Heart right ventricle (tissue), 16 donors: ENCODE data around the gene ABLIM2. TPM values are rescaled to one million over a fixed set of nuclear protein-coding genes. Genes with fewer than 3 reads are reported as not detected.

Experiments used
- ATAC-seq, 8 donors: fragments of 200-7000 bp; cut with Tn5 transposase; one replicate each; pipeline ENCODE4 v1.9.1; 2020; ENCODE audit warnings: mild to moderate bottlenecking in 8 of 8, moderate library complexity in 8 of 8, moderate number of reproducible peaks in 1 of 8
- DNase-seq, 2 donors: peaks; one replicate each; pipeline ENCODE4 v3.0.0-alpha.2; 2020
- H3K27ac ChIP-seq, 10 donors: fragments of 200-600 bp; sonication (generic) in 2 of 10; one replicate each; pipeline versions ENCODE4 v1.5.0 to v1.8.0; 2020 to 2022; ENCODE audit warnings: mild to moderate bottlenecking in 3 of 10
- H3K27me3 ChIP-seq, 7 donors: fragments of 200-600 bp; one replicate each; pipeline ENCODE4 v1.8.0; 2021 to 2022; ENCODE audit warnings: mild to moderate bottlenecking in 2 of 7
- H3K36me3 ChIP-seq, 9 donors: fragments of 200-600 bp; sonication (generic) in 1 of 9; one replicate each; pipeline versions ENCODE4 v1.5.0 to v1.8.0; 2020 to 2022; ENCODE audit warnings: mild to moderate bottlenecking in 2 of 9
- H3K4me1 ChIP-seq, 9 donors: fragments of 200-600 bp; sonication (generic) in 1 of 9; one replicate each; pipeline versions ENCODE4 v1.5.0 to v1.8.0; 2020 to 2022; ENCODE audit warnings: mild to moderate bottlenecking in 4 of 9
- H3K4me3 ChIP-seq, 10 donors: fragments of 200-600 bp; sonication (generic) in 2 of 10; one replicate each; pipeline versions ENCODE4 v1.5.0 to v1.8.0; 2020 to 2022; ENCODE audit warnings: mild to moderate bottlenecking in 7 of 10, moderate library complexity in 2 of 10
- H3K9me3 ChIP-seq, 11 donors: fragments of 200-600 bp in 10 of 11; sonication (generic) in 2 of 11; one replicate each; pipeline versions ENCODE4 v1.5.0 to v1.8.0; 2013 to 2022; ENCODE audit warnings: mild to moderate bottlenecking in 2 of 11, control low read depth in 1 of 11, moderate library complexity in 1 of 11
- CTCF ChIP-seq, 9 donors: fragments of 200-600 bp; sonication (generic) in 2 of 9; IDR thresholded peaks; one replicate each; pipeline versions ENCODE4 v1.5.0 to v1.8.0; 2021 to 2022; ENCODE audit warnings: antibody characterized with exemption in 9 of 9, mild to moderate bottlenecking in 5 of 9, moderate library complexity in 1 of 9
- WGBS, 2 donors: extraction: QIAGEN DNeasy Blood & Tissue Kit; methylation state at CpG; one replicate each; pipeline ENCODE4 v1.1.7; 2013; ENCODE audit warnings: inconsistent platforms in 1 of 2; 5-methylcytosine and 5-hydroxymethylcytosine counted together
- intact Hi-C, 10 donors: fragments of 100-400 bp; cut with DNase I; formaldehyde crosslinking; loops; one replicate each; pipeline versions ENCODE4 v1.11.1 to v1.14.2; 2022
- polyA plus RNA-seq, 2 donors: library from polyadenylated mRNA; stranded (reverse); fragments of 200-250 nt; gene quantifications; one replicate each; pipeline ENCODE4 v1.2.3, GENCODE V29; 2013
- total RNA-seq, 10 donors: library from RNA; stranded (reverse); fragmentation: NEBNext Ultra II Directional in 3 of 10; extraction: Animal tissue kit (Norgen Biotek cat#: 25700) in 3 of 10; gene quantifications; one replicate each; pipeline versions ENCODE4 v1.2.1 to v1.2.4, GENCODE V29; 2021 to 2023
- donor health status: Arrhythmogenic right ventricular cardiomyopathy.
- donor health status: ischemic (EF 13 %, LVEDD 7.1; RV severe dilation, severe dysfunction).
- donor health status: healthy with polysubstance abuse.
- donor health status: DM: no; HTN: yes; CAD: no.
- donor health status: DM: no; HTN: no; CAD: no.
- donor health status: ischemic (EF 25% LVEDD 6.9; RV normal size, moderate dysfunction).
- donor health status: ischemic (EF 25% LVEDD 5.7; RV mildly dilated, moderate dysfunction).
- donor health status: healthy.
- donor health status: DM: yes; HTN: yes; CAD: no.
- donor health status: Ischemic cardiomyopathy.
- donor health status: ischemic (EF 35%, LVEDD 5.7; RV mildly dilated, moderate dysfunction).
- donor health status: nonischemic (EF 11% LVEDD 7.7; RV severe dilation, severe dysfunction).
- donor health status: DM: yes; HTN: yes; CAD: no.
- donor health status: PGD.
- donor health status: ischemic (EF 29% LVEDD 5.4; RV normal size, mild dysfunction).
- donor health status: nonischemic (EF 23%, LVEDD 6.1; RV moderate dilation, normal function).

The ABLIM2 gene
- total and polyA plus RNA-seq, 12 donors = 7.2 to 27.8 (median 17.6) TPM

- no peak for TF ChIP-seq CTCF (IDR thresholded peaks at IDR 0.05)
- intact Hi-C loops = loop anchor here in 1 of 10 donors (10.0 kb wide), 1 partner anchor 72 kb away; no protein-coding TSS in a partner anchor
- peaks cover 2 to 15% (median 8%) of the 10 kb centered on the region in 9 donors for H3K4me1 ChIP-seq
- WGBS, 2 donors = 93 to 96% methylated on average over 29 of the region's 29 CpGs
- H3K4me3 ChIP-seq = no peak overlapping the region
- H3K27ac ChIP-seq = no peak overlapping the region
- peak in 1 of 2 donors; percentile 6 for DNase-seq
- ATAC-seq = no peak
- no peaks in the 10 kb centered on the region for H3K36me3 ChIP-seq
- no peaks in the 10 kb centered on the region for H3K9me3 ChIP-seq
- H3K27me3 ChIP-seq = no peaks in the 10 kb centered on the region
Measured at GRCh38 chr4:8127051-8127826, 31.4 kb downstream of the ABLIM2 start.

GRCh38 chr4:8126523-8126922 is 32.1 kb downstream of the ABLIM2 start:
- TF ChIP-seq CTCF (IDR thresholded peaks at IDR 0.05) = no peak
- Histone ChIP-seq H3K27ac (no peak overlapping the region), H3K4me3 (no peak overlapping the region), H3K36me3 (no peaks in the 10 kb centered on the region), H3K27me3 (no peaks in the 10 kb centered on the region), H3K4me1 (peaks cover 2 to 15% (median 8%) of the 10 kb centered on the region in 9 donors), H3K9me3 (no peaks in the 10 kb centered on the region)
- intact Hi-C loops = loop anchor here in 1 of 10 donors (10.0 kb wide), 1 partner anchor 72 kb away; no protein-coding TSS in a partner anchor
- DNase-seq (peak in 1 of 2 donors; percentile 1), ATAC-seq (no peak)
- WGBS, 2 donors = 92 to 95% methylated on average over 13 of the region's 13 CpGs

- Histone ChIP-seq H3K9me3 (no peaks in the 10 kb centered on the region), H3K36me3 (no peaks in the 10 kb centered on the region), H3K4me3 (no peak overlapping the region), H3K4me1 (peaks cover 2 to 15% (median 8%) of the 10 kb centered on the region in 9 donors), H3K27me3 (no peaks in the 10 kb centered on the region), H3K27ac (no peak overlapping the region)
- intact Hi-C loops = loop anchor here in 1 of 10 donors (10.0 kb wide), 1 partner anchor 71 kb away; no protein-coding TSS in a partner anchor
- no peak for ATAC-seq
- peak in 1 of 2 donors; percentile 2 for DNase-seq
- WGBS, 2 donors = 95% methylated on average over 20 of the region's 20 CpGs
- no peak for TF ChIP-seq CTCF (IDR thresholded peaks at IDR 0.05)
Measured at GRCh38 chr4:8125526-8126056, 33.0 kb downstream of the ABLIM2 start.

GRCh38 chr4:8123870-8124269 is 34.7 kb downstream of the ABLIM2 start:
- peak overlapping the region in 4 of 10 donors; percentile 15 to 58 (median 33) for H3K27ac ChIP-seq
- no peak overlapping the region for H3K4me3 ChIP-seq
- TF ChIP-seq CTCF (IDR thresholded peaks at IDR 0.05) = no peak
- no peak for DNase-seq
- intact Hi-C loops = loop anchor here in 1 of 10 donors (10.0 kb wide), 1 partner anchor 69 kb away; no protein-coding TSS in a partner anchor
- WGBS, 2 donors = 74 to 76% methylated on average over 5 of the region's 5 CpGs
- H3K36me3 ChIP-seq = no peaks in the 10 kb centered on the region
- H3K4me1 ChIP-seq = peaks cover 2 to 15% (median 8%) of the 10 kb centered on the region in 9 donors
- no peaks in the 10 kb centered on the region for H3K27me3 ChIP-seq
- no peaks in the 10 kb centered on the region for H3K9me3 ChIP-seq
- ATAC-seq = no peak
